GM19025 (cell line): ENCODE results near the gene GNMT.
"Not testable (repeated sequence)": the region's sequence is repeated elsewhere in the genome, so short reads cannot be mapped to it uniquely, and the experiment has no call there.

Experiments
- ATAC-seq: cut with Tn5 transposase; IDR thresholded peaks from one replicate; pipeline ENCODE4 v1.9.1; 2021; ENCODE audit warnings: mild to moderate bottlenecking, low read depth, moderate library complexity; ENCODE audit not compliant: unreplicated experiment

Gene GNMT

DNA sequence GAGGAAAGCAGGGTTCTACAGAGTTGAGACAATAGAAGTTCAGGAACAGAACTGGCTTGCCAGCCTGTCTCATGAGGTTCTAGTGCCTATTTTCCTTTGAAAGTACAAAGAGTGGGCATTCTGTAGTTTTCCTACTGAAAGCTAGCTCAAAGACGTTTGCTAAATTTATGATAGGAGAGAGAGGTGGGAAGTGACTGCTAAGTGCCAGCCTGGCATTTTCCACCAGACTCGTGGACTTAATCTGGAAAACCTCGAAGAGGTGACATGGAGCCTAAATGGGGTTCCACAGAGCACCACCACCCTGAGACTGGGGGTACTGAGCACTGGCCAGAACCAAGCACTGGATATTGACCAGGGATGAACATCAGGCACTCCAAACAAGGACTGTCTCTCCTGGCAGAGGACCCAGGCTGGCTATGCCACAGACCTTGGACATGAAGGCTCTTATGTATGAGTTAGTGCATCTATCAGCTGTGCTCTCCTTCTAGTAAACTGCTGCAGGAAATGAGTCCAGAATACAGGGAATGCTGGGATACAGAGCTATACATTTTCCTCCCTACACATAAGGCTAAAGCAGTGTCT, 11.3 kb downstream of the GNMT start:
- no peak for ATAC-seq

DNA sequence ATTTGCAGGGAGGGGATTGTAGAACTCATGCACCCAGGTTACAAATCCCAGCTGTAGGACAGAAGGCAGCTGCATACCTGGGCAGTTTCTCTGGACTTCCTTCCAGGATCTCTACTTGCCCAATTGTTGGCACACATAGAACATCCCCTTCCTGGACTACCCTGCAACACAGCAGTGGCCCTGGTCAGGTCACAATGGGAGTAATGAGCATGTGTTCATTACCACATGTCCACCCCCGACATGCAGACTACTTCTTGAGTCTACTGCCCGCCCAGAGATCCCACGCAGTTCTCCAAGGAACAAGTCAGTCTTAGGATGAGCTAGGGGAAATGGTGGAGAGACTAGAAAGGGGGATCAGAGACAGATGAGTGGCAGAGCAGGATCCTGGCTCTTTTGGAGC, 13.4 kb downstream of the GNMT start:
- ATAC-seq: no peak

DNA sequence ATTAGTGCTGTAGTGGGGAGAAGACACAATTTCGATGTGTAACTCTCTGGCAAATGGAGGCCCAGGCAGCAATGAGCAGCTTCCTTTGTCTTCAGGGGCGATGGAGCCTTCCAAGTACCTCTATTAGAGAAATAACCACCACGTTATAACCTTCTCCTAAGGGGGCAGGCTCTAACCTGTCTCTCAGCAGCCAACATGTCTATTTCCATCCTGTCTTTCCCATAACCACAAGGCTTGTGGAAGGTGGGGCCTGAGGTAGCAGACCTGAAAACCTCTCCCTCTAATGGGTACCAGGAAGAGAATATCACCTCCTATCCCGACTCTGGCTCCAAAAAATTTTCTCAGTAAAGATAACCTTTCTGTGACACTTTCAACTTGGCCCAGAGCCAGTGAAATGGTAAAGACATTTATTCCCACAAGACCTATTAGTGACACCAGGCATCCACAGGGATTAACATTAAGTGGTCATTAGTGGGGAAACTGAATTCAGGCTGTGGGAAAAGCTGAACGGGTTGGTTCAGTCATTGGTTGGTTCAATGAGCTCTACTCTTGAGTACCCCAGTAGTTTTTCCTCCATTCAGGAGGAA, 14.5 kb downstream of the GNMT start:
- no peak for ATAC-seq

DNA sequence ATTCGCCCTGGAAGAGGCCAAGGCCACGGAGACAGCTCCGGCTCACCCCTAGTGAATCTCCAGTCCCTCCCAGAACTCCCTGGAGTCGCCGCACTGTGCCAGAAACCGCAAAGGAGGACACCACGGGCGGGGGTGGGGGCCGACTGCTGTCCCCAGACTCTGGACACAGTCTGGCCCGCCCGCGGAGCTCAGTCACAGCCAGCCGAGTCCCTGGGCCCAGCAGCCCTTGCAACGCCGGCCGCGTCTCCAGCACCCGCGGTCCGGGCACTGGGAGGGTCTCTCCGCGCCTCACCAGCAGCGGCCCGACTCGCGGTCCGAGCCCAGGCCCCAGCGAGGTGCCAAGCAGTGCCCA, 17.9 kb downstream of the GNMT start:
- peak; percentile 29 for ATAC-seq

DNA sequence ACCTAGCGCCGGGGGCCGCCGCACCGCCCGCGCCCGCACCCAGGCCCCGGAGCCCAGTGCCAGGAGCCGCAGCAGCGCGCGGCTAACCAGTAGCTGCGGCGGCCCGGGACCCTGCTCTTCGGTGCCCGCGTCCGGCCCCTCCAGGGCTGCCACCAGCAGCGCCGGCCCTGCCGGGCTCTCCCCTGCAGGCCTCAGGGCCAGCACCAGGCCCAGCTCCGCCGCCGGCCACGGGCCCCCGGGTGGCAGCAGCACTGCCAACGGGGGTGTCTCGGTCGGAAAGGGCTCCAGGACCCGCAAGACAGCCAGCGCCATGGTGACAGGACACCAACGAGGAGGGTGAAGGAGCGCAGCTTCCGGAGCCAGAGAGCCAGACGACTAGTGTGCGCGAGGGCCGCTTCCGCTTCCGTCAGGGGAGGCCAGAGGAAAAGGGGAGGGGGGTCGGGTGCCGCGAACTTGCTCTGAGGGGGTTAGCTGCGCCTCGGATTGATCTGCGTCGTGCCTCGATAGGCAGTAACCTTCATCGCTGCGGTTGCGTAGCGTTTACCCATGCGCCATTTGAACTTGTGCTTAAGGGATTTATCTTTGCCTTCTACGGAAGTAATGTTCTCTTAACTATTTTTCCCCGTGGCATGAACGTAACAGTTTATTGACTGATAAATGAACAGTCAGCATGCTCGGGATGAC, 18.4 kb downstream of the GNMT start, which contains the start of gene PEX6:
PEX6 (minus strand) TSS at position 343 of the 684 bp plus-strand sequence; CDS start at position 312, 31 bp downstream.
- ATAC-seq: peak; percentile 88

DNA sequence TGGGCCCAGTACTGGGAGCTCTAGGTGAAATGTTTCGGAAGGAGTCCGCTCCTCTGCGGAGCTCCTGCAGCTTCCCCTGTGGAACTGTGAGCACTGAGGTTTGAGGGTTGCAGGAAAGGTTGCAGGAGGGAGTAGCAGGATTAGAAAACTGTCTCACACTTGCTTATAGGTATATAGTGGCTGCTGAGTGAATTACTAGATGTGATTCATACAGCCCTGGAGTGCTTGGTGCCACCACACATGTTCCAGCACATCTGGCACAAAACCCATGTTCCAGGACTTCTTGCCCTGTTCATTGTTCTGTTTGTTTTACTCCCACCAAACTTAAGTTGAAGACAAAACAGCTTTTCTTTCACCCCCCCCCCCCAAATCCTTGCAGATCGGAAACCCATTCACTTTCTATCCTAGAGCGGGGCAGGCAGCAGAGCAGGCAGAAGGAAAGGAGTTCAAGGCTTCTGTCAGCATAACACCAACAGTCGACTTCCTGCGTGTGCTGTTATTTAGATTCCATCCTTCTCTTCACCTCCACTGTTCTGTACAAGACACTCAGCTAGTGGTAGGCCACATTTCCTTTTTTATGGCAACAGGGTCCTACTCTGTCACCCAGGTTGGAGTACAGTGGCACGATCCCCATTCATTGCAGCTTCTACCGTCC, 19.1 kb downstream of the GNMT start:
- no peak for ATAC-seq

DNA sequence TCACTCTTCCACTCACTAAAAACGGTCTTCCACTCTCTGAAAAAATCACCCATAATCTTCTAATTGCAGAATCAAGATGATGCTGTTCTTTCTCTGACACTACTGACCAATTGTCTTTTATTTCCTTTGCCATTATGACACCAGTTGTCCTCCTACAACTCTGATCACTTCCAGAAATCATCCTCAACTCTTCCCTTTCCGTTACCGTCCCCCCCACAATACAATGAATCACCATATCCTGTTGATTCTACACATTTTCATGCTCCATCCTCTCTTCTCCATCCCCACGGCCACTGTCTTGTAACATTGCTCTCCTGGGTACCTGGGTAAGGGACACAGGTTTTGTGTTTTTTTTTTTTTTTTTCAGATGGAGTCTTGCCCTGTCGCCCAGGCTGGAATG, 21.3 kb downstream of the GNMT start:
- no peak for ATAC-seq

DNA sequence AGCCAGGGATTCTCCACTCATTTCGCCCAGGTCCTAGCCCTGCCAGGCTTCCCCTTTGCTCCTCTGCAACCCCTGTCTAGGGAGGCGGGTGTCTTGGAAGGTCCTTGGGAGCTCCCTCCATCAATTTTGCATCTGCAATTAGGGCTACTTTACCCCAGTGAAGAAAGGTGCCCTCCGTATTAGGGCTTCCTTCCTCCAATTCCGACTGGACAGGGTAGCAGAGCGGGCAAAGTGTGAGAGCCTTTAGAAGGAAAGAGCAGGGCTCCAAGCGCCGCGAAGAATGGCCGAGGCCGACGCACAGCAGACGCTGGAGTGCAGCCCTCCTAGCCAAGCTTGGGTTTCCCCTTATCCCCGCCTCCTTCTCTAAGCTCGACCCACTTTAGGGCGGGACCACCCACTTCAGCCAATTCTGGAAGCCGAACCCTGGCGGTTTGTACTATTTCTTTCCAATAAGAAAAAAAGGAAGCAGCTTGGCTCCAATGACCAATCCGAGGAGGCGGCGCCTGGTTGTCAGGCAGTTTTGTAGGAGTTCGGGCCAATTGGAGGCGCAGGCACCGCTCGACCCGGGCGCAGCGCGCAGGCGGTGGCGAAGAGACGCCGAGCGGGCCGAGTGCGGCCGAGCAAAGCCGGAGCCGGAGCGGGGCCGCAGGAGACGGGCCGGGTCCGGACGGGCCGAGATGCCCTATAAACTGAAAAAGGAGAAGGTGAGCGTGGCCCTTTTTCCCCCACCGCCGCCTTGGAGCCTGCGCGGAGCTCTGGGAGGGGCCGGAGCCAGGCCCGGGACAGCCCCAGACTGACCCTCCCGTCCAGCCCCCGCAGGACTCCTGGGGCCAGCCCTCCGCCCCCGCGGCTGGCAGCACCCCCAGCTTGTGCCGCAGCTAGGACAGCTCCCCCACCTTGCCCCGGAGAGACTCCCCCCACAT, 23.7 kb downstream of the GNMT start, which contains the start of gene PPP2R5D:
PPP2R5D (plus strand) TSS at position 570 of the 923 bp plus-strand sequence; CDS start at position 678, 108 bp downstream.
- ATAC-seq: peak; percentile 96

DNA sequence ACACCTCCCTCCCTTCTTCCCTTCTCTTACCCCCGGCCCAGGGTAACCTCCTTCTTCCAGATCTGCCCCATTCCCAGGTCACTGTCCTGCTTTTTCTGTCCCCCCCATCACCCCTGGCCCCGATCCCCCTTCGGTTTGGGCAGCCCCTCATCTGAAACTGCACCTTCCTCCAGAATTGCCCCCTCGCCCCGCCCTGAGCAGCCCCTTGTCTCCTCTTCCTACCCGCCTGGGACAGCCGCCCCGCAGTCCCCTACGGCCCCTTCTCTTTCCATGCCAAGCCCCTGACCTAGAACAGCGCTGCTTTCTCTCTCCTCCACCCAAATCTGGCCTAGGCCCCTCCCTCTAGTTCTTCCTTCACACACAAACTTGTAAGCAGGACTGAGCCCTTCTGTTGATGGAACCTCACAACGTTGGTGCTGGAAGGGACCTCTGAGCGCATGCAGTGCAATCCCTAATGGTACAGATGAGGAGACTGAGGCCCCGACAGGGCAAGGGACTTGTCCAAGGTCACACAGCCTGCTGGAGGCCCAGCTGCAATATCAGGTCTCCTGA, 24.4 kb downstream of the GNMT start:
- no peak for ATAC-seq

DNA sequence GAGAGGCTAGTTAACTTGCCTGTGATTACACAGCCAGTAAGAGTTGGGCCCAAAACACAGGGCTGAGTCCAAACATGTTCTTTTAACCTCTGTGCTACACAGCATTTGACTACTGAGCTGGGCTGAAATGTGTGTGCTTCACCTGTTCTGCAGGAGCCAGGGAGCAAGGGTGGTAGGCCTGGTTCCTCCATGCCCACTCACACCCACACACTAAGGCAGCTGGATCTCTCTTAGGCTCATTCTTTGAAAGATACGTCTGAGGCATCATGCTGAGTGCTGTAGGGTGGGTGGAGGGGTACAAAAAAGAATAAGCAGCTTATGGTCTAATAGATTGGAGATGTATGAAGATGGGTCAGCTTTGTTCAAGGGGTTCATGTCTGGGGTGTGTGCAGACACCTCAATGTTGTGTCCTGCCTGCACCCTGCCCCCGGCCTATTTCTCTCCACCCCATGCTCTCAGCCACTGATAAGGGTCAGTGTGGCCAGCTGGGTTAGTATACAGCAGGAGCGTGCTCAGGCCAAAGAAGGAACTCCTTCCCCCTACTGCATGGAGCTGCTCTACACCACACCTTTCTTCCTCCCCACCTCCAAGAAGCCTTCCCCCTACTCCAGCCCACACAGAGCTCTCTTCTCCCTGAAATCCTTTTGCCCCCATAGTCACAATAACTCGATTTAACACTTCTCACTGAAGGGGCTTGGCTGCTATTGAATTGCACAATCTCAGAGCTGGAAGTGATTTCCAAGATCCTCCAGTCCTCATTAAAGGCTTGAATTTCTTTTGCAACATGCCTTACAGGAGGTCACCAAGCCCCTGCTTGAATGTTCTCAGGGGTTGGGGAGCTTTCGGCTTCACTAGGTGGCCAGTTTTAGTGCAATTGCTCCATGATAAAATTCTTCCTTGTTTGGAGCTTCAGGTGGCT, 27.2 kb downstream of the GNMT start:
- no peak for ATAC-seq

DNA sequence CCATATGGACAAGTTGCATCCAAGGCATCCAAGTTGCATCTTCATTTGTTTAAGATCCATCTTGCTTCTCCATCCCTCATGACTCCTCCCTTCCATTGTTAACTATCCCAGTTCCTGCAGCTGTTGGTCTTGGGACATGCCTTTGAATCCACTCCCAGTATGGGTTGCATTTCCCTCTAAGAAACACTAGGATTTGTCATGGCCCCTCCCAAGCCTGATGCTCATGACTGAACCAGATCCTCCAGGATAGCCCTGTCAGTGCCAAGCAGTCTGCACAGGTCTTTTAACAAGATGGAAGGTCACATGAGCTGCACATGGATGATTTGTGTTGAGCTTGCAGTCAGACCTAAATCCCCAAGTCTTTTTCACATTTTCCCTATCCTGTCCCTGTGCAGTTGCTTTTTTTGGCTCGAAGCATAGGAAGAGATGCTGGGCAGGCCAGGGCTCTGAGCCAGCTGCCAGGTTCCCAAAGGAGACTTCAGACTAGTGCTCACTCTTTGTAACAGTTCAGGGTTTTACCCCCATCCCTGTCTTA, 28.0 kb downstream of the GNMT start:
- ATAC-seq: no peak

DNA sequence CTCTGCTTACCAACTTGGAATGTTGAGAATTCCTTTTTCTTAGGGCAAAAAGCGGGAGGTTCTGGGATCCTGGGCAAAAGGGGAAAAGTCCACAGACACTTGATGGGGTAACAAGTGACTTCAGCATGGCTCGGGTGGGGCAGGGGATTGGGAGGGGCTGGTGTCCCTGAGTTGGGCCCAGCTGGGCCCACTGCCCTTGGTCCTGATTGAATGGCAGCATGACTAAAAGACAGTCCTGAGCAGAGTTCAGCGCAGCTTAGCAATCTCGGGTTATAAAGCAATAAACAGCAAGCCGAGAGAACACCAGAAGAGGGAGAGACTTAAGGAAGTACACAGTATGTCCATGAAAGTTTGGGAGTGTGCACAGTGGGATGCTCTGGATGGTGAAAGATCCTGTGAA, 29.4 kb downstream of the GNMT start:
- ATAC-seq: no peak

DNA sequence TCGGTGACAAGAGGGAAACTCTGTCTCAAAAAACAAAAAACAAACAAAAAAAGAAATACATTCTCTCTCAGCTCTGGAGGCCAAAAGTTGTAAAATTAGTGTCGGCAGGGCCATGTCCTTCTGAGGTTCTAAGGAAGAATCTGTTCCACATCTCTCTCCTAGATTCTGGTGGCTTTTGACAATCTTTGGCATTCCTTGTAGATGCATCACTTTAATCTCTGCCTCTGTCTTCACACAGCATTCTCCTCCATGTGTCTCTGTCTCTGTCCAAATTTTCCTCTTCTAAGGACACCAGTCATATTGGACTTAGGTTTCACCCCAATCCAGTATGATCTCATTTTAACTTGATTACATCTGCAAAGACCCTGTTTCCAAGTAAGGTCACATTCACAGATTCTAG, 32.9 kb downstream of the GNMT start:
- ATAC-seq: no peak

DNA sequence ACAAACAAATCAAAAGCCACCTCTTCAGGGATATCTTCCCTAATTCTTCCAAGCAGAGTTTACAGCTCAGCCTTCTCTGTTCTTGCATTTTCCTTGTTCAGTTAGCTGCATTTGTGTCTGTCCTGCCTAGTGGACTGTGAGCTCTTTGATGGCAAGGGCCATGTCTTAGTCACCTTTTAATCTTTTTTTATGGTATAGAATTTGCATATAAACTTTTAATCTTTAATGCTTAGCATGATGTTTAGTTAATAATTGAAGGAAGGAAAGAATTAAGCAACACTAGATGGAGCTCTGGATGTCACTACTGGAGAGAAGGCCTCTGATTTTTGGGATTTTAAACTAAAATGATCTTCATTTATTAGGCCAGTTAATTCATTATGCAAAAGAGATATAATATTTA, 36.0 kb downstream of the GNMT start:
- no peak for ATAC-seq

DNA sequence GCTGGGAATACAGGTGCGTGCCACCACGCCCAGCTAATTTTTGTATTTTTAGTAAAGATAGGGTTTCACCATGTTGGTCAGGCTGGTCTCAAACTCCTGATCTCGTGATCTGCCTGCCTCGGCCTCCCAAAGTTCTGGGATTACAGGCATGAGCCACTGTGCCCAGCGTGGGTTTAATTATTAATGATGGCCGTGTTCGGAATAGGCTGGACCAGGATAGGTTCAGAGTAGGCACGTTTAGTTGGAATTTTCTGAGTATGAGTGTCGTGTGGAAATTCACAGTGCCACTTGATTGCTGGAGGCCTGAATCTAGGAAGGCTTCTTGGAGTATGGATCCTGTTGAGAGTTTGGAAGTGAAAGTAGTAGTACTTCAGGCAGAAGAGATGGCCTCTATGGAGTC, 37.7 kb downstream of the GNMT start:
- not testable (repeated sequence) for ATAC-seq

DNA sequence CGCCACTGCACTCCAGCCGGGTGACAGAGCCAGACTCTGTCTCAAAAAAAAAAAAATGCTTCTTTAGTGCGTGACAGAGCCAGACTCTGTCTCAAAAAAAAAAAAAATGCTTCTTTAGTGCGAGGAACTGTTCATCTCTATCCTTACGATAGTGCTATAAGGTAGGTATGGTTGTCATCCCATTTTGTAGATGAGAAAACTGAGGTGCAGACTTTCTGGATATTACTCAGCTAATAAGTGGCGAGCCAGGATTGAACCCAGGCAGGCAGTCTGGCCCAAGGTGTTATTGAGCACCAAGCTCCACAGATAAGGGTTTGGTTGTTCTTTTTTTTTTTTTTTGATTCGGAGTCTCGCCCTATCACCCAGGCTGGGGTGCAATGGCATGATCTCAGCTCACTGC, 41.3 kb downstream of the GNMT start:
- ATAC-seq: no peak

DNA sequence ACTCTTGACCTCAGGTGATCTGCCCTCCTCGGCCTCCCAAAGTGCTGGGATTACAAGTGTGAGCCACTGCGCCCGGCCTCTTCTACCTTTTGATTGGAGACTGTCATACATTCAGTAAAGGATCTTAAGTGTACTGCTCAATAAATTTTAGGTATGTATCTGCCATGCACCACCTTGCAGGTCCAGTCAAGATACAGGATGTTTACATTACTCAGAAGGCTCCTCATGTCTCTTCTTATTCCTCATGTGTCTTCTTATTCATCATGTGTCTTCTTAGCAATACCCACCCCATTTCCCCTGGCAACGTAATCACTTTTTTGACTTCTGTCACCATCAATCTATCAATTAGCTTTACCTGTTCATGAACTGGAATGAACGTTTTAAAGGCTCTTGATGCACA, 45.3 kb downstream of the GNMT start:
- ATAC-seq: no peak

DNA sequence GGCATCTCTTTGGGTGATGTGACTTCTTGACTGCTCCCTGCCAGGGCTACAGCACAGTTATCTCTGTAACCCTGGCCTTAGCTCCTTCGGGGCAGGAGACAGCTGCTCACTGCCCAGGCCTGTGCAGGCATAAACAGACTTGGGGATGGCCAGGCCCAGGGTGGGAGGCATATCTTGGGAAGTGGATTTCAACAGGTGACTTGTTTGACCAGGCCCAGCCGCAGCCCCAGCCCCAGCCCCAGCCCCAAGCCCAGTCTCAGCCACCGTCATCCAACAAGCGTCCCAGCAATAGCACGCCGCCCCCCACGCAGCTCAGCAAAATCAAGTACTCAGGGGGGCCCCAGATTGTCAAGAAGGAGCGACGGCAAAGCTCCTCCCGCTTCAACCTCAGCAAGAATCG, 45.7 kb downstream of the GNMT start:
- no peak for ATAC-seq

DNA sequence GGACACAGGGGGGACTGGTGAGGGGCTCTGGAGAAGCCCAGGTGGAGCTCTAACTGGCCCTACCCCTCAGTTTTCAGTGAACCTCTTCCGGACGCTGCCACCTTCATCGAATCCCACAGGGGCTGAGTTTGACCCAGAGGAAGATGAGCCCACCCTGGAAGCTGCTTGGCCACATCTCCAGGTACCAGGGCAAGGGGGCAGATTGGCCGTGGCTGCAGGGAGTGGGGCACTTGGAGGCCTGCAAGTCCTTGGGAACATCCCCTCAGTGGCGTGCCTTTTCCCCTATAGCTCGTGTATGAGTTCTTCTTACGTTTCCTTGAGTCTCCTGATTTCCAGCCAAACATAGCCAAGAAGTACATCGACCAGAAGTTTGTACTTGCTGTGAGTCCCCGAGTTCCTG, 46.6 kb downstream of the GNMT start:
- no peak for ATAC-seq
